Activated CD4-positive, CD25-positive, alpha-beta regulatory T cell treated with anti-CD3 and anti-CD28 coated beads, Interleukin-2, amount 50 U/mL, for 24 hours (primary cell): ENCODE results near the gene RYR1.
A peak's percentile ranks its signal among the peaks of the same experiment; 100 is the strongest.
"Not testable (repeated sequence)": the region's sequence is repeated elsewhere in the genome, so short reads cannot be mapped to it uniquely, and the experiment has no call there.

ENCODE experiments used
- ATAC-seq, 2 donors: fragments of 150-1000 bp; cut with Tn5 transposase; one replicate each; pipeline ENCODE4 v1.10.0; 2021; ENCODE audit warnings: mild to moderate bottlenecking in 1 of 2, moderate library complexity in 1 of 2

The RYR1 gene

DNA sequence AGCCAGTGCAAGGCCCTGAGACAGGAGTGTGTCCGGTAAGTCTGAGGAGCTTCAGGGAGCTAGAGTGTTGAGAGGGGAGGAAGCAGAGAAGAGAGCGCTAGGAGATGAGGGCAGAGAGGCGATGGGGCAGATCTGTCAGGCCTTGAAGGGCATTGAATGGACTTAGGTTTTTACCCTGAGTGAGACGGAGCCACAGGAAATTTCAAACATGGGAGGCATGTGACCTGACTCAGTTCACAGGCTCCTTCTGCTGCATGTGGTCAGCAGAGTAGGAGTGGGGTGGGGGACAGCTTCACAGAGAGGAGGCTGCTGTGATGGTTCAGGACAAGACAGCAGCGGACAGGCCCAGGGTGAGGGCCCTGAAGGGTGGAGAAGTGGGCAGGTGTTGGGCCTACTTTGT lies 33.1 kb upstream of the RYR1 start:
- ATAC-seq: no peak

DNA sequence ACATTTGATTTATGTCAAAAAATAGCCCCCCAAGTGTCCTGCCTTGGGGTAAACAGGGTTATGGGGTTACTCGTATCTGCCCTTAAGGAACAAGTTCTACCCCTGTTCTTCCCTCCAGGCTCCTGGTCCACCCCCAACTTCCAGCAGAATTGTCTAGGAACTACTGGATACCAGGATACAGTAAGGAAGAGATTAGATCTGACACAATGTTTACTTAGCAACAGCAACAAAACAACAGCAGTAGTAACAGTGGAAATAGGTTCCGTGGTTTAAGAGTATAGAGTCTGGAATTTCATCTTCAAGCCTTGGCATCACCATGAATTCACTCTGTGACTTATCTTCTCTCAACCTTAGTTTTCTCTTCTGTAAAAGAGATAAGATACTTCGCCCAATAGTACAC lies 32.3 kb upstream of the RYR1 start:
- ATAC-seq: no peak

GRCh38 chr19:38402623-38402966 lies 30.9 kb upstream of the RYR1 start:
- no peak for ATAC-seq

- ATAC-seq: peak; percentile 98
These were observed 30.4 kb upstream of the RYR1 start, which contains the start of gene FAM98C for GRCh38 chr19:38402967-38403674. Gene FAM98C, plus strand, starts transcription at chr19:38403093. Its CDS starts 61 bp downstream, at chr19:38403154.

DNA sequence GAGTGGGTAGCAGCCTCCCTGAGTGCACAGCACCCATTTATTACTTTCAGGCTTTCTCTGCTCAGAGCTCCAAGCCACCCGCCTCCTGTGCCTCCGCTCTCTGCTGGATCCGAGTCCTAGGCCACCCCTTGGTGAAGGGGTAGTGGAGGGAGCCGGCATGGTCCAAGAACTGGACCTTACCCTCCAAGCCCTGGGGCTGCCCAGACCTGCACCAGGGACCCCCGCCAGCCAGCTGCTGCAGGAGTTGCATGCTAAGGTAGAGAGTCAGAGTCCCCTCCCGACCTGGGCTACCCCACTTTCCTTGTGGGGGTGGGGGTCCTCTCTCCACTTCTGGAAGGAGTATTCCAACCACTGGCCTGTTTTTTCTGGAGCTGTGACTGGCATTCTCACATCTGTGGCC lies 28.6 kb upstream of the RYR1 start:
- ATAC-seq: no peak

DNA sequence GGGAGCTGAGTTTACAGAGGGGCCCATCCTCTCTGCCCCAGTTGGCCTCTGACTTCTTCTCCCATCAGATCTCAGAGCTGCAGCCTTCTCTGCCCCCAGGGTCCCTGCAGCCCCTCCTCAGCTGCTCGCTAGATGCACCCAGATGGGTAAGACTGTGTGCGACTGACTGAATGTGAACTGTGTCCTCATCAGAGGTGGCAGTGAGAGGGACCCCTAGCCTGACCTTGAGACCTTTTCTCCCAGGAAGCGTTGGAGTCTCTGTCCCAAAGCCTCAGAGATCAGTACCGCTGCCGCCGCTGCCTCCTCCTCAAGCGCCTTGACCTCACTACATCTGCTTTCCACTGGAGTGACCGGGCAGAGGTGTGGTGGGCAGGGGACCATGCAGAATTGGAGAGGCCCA lies 28.2 kb upstream of the RYR1 start:
- no peak for ATAC-seq

- ATAC-seq: no peak
These were observed 23.8 kb upstream of the RYR1 start for GRCh38 chr19:38409631-38410133.

DNA sequence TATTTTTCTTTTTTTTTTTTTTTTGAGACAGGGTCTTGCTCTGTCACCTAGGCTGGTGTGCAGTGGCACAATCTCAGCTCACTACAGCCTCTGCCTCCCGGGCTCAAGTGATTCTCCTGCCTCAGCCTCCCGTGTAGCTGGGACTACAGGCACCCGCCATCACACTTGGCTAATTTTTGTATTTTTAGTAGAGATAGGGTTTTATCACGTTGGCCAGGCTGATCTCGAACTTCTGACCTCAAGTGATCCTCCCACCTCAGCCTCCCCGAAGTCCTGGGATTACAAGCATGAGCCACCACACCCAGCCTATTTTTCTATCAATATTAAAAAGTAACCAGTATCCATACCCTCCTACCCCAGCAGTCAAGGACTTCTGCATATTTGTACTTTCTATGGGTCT lies 23.1 kb upstream of the RYR1 start:
- ATAC-seq: not testable (repeated sequence)

DNA sequence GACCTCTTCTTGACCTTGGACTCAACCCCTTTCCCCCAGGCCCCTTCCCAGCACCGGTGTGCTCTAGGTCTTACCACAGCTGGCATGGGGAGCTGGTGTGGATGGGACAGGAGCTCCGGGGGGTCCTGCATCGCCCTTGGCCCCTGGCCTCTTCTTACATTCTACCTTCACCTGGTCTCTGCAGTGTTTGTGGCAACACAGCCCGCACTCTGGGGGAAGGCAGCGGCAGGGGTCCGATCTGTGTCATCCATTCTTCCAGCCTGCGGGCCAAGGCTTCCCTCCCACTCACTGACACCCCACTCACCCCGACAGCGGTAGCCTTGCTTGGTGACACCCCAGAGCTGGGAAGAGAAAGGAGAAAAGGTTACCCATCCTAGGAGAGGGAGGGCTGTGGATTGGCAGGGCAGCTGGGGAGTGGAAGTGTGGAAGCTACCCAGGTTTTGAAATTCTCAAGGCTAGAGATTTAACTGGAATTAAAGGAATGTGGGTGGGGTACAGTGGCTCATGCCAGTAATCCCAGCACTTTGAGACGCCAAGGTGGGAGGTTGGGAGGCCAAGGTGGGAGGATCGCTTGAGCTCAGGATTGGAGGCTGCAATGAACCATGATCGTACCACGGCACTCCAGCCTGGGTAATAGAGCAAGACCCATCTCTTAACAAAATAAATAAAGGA lies 22.3 kb upstream of the RYR1 start:
- ATAC-seq: no peak

- not testable (repeated sequence) for ATAC-seq
These were observed 21.6 kb upstream of the RYR1 start for GRCh38 chr19:38411898-38412297.

GRCh38 chr19:38412491-38412890 lies 21.0 kb upstream of the RYR1 start:
- ATAC-seq: no peak

DNA sequence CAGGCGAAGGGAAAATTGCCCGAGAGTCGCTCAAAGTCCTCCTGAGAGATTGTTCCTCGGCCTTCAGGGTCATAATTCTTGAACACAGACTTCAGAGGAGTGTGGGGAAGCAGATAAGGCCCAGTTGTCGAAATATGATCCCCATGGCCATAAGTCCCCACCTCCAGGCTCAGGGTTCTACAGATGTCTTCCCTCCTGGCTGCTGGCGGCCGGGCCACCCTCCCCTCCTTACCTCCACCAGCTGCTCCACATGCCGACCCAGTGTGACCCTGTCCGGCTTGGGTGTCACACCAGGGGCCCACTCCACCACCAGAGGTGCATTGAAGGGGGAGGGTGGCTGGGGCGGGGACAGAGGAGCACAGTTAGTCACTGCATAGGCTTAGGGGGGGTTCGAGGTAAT lies 20.5 kb upstream of the RYR1 start:
- ATAC-seq: no peak

- ATAC-seq: no peak
These were observed 20.1 kb upstream of the RYR1 start for GRCh38 chr19:38413416-38413815.

DNA sequence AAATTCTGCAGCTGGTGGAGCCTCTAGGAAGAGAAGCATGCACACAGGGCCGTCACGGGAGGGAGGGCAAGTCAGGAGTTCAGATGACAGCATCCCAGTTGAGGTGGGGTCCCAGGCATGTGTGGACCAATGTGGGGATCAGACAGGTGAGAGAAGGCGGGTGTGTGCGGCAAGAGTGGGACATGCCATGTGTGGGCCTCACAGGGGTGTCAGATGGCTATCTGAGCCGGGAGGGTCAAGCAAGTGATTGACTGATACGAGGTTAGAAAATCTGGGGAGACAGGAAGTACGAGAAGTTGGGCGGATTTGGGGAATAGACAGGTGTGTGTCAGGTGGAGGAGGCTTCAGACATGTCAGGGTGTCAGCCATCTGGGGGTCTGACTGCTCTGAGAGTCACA lies 16.3 kb upstream of the RYR1 start:
- no peak for ATAC-seq

DNA sequence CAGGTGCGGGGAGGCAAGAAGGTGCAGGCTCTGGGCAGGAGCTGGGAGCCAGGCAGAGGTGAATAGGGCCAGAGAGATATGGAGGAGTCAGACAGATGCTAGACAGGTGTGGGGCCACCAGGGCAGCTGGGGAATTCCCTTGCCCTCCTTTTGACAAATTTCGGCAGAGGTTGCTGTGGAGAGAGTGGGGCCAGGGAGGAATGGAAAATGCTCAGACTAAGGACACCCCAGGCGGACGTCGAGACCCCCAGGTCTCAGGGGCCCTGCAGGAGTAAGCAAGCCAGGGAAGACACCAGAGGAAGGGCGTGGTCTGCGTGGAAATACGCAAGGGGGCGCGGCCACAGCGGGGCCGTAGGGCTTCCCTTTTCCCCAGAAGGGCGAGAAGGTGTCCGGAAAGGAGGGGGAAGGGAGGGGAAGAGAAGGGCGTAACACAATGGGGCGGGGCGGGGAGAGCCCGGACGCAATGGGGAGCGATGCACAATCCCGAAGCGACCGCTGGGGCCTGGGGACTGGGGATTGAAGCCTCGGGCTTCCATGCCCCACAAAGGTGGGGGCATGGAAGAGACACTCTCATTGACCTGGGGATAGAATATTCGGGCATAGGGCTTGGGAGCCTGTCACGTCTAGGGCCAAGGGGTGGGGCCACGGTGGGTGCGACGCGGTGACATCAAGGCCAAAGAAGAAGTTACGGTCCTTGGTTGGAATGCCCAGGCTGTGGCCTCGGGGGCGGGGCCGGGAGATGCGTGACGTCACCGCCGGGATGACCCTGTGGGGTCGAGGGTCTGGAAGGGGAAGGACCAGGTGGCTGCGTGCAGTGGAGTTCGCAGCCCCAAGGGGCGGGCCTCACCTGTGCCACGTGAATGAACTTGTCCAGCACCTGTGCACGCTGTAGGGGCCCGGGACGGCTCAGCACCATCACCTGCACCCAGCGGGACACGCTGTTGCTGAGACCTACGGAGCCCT lies 15.7 kb upstream of the RYR1 start:
- peak; percentile 78 to 82 for ATAC-seq

GRCh38 chr19:38420935-38421334 lies 12.6 kb upstream of the RYR1 start:
- ATAC-seq: no peak

DNA sequence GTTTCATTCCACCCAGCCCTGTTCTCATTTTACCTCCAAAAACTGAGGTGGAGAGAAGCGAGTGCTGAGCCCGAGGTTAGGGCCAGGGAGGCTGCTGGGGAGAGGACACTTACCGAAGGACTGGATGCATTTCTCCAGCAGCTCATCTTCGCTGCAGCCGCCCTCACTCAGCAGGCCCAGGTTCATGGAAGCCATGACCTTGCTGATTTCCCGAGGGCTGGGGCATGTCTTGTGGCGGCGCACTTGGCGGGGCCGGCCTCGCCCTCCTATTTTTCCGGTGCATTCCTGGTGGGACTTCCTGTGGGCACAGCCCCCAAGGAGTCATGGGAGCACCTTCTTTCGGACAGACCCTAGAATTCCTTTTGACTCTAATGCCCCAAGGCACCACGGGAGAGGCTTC lies 11.6 kb upstream of the RYR1 start:
- ATAC-seq: no peak

DNA sequence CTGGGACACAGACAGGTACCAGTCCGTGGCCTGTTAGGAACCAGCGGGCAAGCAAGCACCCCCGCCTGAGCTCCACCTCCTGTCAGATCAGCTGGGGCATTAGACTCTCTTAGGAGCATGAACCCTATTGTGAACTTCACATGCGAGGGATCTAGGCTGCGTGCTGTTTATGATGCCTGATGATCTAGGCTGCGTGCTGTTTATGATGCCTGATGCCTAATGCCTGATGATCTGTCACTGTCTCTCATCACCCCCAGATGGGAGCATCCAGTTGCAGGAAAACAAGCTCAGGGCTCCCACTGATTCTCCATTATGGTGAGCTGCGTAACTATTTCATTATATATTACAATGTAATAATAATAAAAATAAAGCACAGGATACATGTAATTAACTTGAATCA lies 11.1 kb upstream of the RYR1 start:
- no peak for ATAC-seq

GRCh38 chr19:38424272-38424671 lies 9.2 kb upstream of the RYR1 start:
- no peak for ATAC-seq

DNA sequence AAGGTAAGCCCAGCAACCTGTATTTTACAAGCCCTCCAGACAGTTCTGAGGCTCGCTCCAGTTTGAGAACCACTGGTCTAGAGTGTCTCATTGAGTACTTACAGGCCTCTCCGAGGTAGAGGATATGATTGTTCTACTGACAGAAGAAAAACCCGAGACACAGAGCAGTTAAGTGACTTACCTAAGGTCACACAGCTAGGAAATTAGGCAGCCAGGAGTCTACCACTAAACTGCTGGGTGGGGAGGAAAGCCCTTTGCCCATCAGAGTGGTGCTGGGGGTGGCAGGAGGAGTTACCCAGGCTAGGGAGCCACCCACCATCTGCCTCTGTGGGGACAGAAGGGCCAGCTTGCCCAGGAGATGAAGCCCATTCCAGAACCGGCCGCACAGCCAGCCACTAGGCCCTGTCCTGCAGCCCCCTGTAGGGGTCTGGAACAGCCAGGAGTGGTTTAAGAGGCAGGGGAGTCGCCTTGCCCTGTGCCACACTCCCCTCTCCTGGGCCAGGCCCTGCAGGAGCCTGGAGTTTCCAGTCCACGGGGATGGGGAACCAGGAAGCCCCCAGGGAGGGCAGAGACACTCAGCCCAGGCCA lies 8.2 kb upstream of the RYR1 start:
- ATAC-seq: no peak

GRCh38 chr19:38425810-38426466 lies 7.6 kb upstream of the RYR1 start, which contains the start of gene RASGRP4:
Gene RASGRP4, minus strand, starts transcription at chr19:38426219. Its CDS starts 128 bp downstream, at chr19:38426091.
- peak; percentile 29 to 30 for ATAC-seq

- ATAC-seq: peak; percentile 82
These were observed 6.3 kb upstream of the RYR1 start for GRCh38 chr19:38427035-38427677.
